ENCODE measurements around the gene RXRA.

DNA sequence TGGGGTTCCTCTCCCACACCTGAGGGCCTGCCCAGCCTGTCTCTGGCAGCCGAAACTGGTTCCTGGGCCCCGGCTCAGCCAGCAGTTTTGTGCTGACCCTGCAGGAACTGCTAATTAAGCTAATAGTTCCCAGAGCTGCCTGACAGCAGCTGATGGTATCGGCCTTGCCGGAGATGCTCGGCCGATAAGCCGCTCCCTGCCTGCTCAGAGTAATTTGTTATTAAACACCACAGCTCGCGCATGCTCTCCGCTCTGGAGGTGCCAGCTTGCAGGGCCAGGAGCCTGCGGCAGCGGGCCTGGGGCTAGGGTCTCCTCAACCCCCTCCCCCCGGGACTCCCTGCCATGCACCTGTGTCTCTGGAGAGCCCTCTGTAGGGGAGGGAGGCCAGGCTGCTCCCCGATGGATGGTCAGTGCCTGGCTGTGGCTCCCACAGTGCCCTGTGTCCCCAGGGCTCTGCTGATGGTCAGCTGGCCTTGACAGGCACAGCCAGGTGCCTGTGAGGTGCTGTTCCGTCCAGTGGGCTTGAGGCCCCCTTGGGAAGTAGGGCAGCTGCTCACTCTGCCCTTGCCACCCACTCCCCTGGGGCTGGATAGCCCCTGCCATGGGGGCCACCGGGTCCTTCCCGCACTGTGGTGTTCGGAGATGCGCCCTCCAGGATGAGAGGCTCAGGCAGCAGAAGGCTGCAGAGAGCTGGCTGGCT, 41.7 kb downstream of the RXRA start:
- TF ChIP-seq, protein P1, sequence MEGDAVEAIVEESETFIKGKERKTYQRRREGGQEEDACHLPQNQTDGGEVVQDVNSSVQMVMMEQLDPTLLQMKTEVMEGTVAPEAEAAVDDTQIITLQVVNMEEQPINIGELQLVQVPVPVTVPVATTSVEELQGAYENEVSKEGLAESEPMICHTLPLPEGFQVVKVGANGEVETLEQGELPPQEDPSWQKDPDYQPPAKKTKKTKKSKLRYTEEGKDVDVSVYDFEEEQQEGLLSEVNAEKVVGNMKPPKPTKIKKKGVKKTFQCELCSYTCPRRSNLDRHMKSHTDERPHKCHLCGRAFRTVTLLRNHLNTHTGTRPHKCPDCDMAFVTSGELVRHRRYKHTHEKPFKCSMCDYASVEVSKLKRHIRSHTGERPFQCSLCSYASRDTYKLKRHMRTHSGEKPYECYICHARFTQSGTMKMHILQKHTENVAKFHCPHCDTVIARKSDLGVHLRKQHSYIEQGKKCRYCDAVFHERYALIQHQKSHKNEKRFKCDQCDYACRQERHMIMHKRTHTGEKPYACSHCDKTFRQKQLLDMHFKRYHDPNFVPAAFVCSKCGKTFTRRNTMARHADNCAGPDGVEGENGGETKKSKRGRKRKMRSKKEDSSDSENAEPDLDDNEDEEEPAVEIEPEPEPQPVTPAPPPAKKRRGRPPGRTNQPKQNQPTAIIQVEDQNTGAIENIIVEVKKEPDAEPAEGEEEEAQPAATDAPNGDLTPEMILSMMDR (conservative IDR thresholded peaks at IDR 0.05; ENCODE audit: low read depth, low read length), result no peak
- no peak for TF ChIP-seq POLR2A (IDR thresholded peaks at IDR 0.05; ENCODE audit: low read depth, low read length)
- TF ChIP-seq, protein P2, sequence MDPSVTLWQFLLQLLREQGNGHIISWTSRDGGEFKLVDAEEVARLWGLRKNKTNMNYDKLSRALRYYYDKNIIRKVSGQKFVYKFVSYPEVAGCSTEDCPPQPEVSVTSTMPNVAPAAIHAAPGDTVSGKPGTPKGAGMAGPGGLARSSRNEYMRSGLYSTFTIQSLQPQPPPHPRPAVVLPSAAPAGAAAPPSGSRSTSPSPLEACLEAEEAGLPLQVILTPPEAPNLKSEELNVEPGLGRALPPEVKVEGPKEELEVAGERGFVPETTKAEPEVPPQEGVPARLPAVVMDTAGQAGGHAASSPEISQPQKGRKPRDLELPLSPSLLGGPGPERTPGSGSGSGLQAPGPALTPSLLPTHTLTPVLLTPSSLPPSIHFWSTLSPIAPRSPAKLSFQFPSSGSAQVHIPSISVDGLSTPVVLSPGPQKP (IDR thresholded peaks at IDR 0.05; ENCODE audit: borderline replicate concordance, low read depth, low read length), result no peak
- no peak for TF ChIP-seq RCOR1 (IDR thresholded peaks at IDR 0.05; ENCODE audit: insufficient replicate concordance, low read length)
- TF ChIP-seq MXI1 (IDR thresholded peaks at IDR 0.05; ENCODE audit: borderline replicate concordance, low read depth, low read length), result no peak
- TF ChIP-seq MAZ (IDR thresholded peaks at IDR 0.05; ENCODE audit: borderline replicate concordance, low read depth, low read length), result no peak
- TF ChIP-seq SMC3 (IDR thresholded peaks at IDR 0.05; ENCODE audit: low read depth, low read length), result no peak
- no peak for TF ChIP-seq RFX5 (IDR thresholded peaks at IDR 0.05; ENCODE audit: low read depth, low read length)
